IMR-90 (cell line): Measurements from ENCODE around the gene ATP8B4. TPM values are rescaled to one million over a fixed set of nuclear protein-coding genes. Genes with fewer than 3 reads are reported as not detected.
A peak's percentile ranks its signal among the peaks of the same experiment; 100 is the strongest.

Source experiments
- ATAC-seq: fragments of 200-7000 bp; cut with Tn5 transposase; 2 replicates; pipeline ENCODE4 v1.9.1; 2020; ENCODE audit warnings: low read depth, mild to moderate bottlenecking, moderate library complexity
- BruUV-seq: library from RNA; stranded (reverse); fragments of 400-500 nt; replicated peaks from 2 replicates; lab custom pipeline; 2021; lab: Mats Ljungman, UMichigan
- CTCF ChIA-PET: fragments of 300-600 bp; formaldehyde crosslinking; extraction: SDS; loops from one replicate; lab custom pipeline; 2021; ENCODE audit warnings: antibody characterized with exemption; lab: Yijun Ruan, JAX
- POLR2A ChIA-PET: fragments of 300-600 bp; sonication (Branson Sonifier 250); formaldehyde crosslinking; loops from one replicate; lab custom pipeline; 2022; ENCODE audit warnings: antibody characterized with exemption; ENCODE audit not compliant: unreplicated experiment; lab: Charles Lee
- DNase-seq: peaks from one replicate; pipeline ENCODE4 v3.0.0; 2013
- H2AFZ ChIP-seq: replicated peaks from 2 replicates; pipeline ENCODE3; 2013; ENCODE audit warnings: low read length, mild to moderate bottlenecking; ENCODE audit not compliant: poor library complexity
- H2AK5ac ChIP-seq: 2 replicates; pipeline ENCODE4 v1.6.1; 2013; ENCODE audit warnings: low read depth, low read length, inconsistent platforms
- H2AK9ac ChIP-seq: replicated peaks from 2 replicates; pipeline ENCODE3; 2013; ENCODE audit warnings: mild to moderate bottlenecking, low read depth, low read length, moderate library complexity; ENCODE audit not compliant: poor library complexity
- H2BK120ac ChIP-seq: 2 replicates; pipeline ENCODE4 v1.6.1; 2013; ENCODE audit warnings: low read depth, low read length, inconsistent platforms
- H2BK15ac ChIP-seq: 3 replicates; pipeline ENCODE4 v1.6.1; 2013; ENCODE audit warnings: low read depth, low read length, inconsistent platforms
- H2BK20ac ChIP-seq: 2 replicates; pipeline ENCODE4 v1.6.1; 2013; ENCODE audit warnings: low read depth, mild to moderate bottlenecking, inconsistent platforms, low read length, moderate library complexity
- H2BK5ac ChIP-seq: 2 replicates; pipeline ENCODE4 v1.6.1; 2013; ENCODE audit warnings: mild to moderate bottlenecking, low read depth, low read length, inconsistent platforms; ENCODE audit not compliant: poor library complexity, severe bottlenecking
- H3K14ac ChIP-seq: replicated peaks from 2 replicates; pipeline ENCODE4 v1.6.1; 2013; ENCODE audit warnings: low read depth, low read length, inconsistent platforms
- H3K18ac ChIP-seq: 2 replicates; pipeline ENCODE4 v1.6.1; 2013; ENCODE audit warnings: low read depth, low read length, control low read depth
- H3K23ac ChIP-seq: 2 replicates; pipeline ENCODE4 v1.6.1; 2013; ENCODE audit warnings: low read depth, low read length, inconsistent platforms
- H3K27ac ChIP-seq: 2 replicates; pipeline ENCODE4 v1.5.1; 2013; ENCODE audit warnings: mild to moderate bottlenecking, control low read depth, low read length; ENCODE audit not compliant: insufficient read depth
- H3K27me3 ChIP-seq: 2 replicates; pipeline ENCODE4 v1.6.1; 2013; ENCODE audit warnings: low read length; ENCODE audit not compliant: control insufficient read depth, insufficient read depth
- H3K36me3 ChIP-seq: 2 replicates; pipeline ENCODE4 v1.6.1; 2013; ENCODE audit warnings: low read length, mixed read lengths; ENCODE audit not compliant: control insufficient read depth, insufficient read depth
- H3K4ac ChIP-seq: 2 replicates; pipeline ENCODE4 v1.6.1; 2013; ENCODE audit warnings: low read depth, low read length, inconsistent platforms
- H3K4me1 ChIP-seq: 2 replicates; pipeline ENCODE4 v1.6.1; 2013; ENCODE audit warnings: low read length, mixed read lengths; ENCODE audit not compliant: control insufficient read depth, insufficient read depth
- H3K4me2 ChIP-seq: 2 replicates; pipeline ENCODE4 v1.6.1; 2013; ENCODE audit warnings: low read depth, mild to moderate bottlenecking, control low read depth, low read length, moderate library complexity
- H3K4me3 ChIP-seq: 2 replicates; pipeline ENCODE4 v1.5.1; 2013; ENCODE audit warnings: low read depth, mild to moderate bottlenecking, control low read depth, low read length, moderate library complexity; ENCODE audit not compliant: insufficient read depth
- H3K56ac ChIP-seq: 2 replicates; pipeline ENCODE4 v1.6.1; 2013; ENCODE audit warnings: low read length, inconsistent platforms; ENCODE audit not compliant: insufficient read depth; ENCODE audit errors: extremely low read depth
- H3K79me1 ChIP-seq, 2 experiments: 2 replicates each; pipeline ENCODE4 v1.6.1; 2013; ENCODE audit warnings: low read length in 2 of 2, inconsistent platforms in 1 of 2, low read depth in 1 of 2
- H3K9ac ChIP-seq: 2 replicates; pipeline ENCODE4 v1.6.1; 2013; ENCODE audit warnings: low read depth, low read length, control low read depth
- H3K9me1 ChIP-seq: 2 replicates; pipeline ENCODE4 v1.6.1; 2013; ENCODE audit warnings: low read length, inconsistent platforms; ENCODE audit not compliant: insufficient read depth
- H3K9me3 ChIP-seq: 2 replicates; pipeline ENCODE4 v1.6.1; 2013; ENCODE audit warnings: low read length; ENCODE audit not compliant: control insufficient read depth, insufficient read depth
- H4K20me1 ChIP-seq: 2 replicates; pipeline ENCODE4 v1.6.1; 2013; ENCODE audit warnings: low read length, inconsistent platforms; ENCODE audit not compliant: insufficient read depth
- H4K5ac ChIP-seq: 2 replicates; pipeline ENCODE4 v1.6.1; 2013; ENCODE audit warnings: mild to moderate bottlenecking, low read depth, low read length, control low read depth
- H4K8ac ChIP-seq, 2 experiments: 2 replicates each; pipeline ENCODE4 v1.6.1; 2013; ENCODE audit warnings: low read depth in 2 of 2, low read length in 2 of 2, control low read depth in 1 of 2, inconsistent platforms in 1 of 2
- H4K91ac ChIP-seq: 2 replicates; pipeline ENCODE4 v1.6.1; 2013; ENCODE audit warnings: low read depth, low read length, inconsistent platforms; ENCODE audit not compliant: insufficient read depth
- CEBPB ChIP-seq: IDR thresholded peaks from 2 replicates; pipeline ENCODE4 v1.6.1; 2012; ENCODE audit warnings: low read depth, low read length, improper control_type of control experiment
- CHD1 ChIP-seq: IDR thresholded peaks from 2 replicates; pipeline ENCODE4 v1.6.1; 2012; ENCODE audit warnings: low read depth, low read length, improper control_type of control experiment
- MAFK ChIP-seq: IDR thresholded peaks from 2 replicates; pipeline ENCODE4 v1.6.1; 2012; ENCODE audit warnings: low read depth, low read length, improper control_type of control experiment
- MAZ ChIP-seq: IDR thresholded peaks from 2 replicates; pipeline ENCODE4 v1.6.1; 2012; ENCODE audit warnings: low read depth, mild to moderate bottlenecking, low read length, improper control_type of control experiment, moderate library complexity, borderline replicate concordance
- RAD21 ChIP-seq: IDR thresholded peaks from 2 replicates; pipeline ENCODE4 v1.6.1; 2012; ENCODE audit warnings: low read length, improper control_type of control experiment
- RCOR1 ChIP-seq: IDR thresholded peaks from 2 replicates; pipeline ENCODE4 v1.6.1; 2012; ENCODE audit warnings: mild to moderate bottlenecking, low read length, improper control_type of control experiment; ENCODE audit not compliant: insufficient replicate concordance
- RFX5 ChIP-seq: IDR thresholded peaks from 2 replicates; pipeline ENCODE4 v1.8.0; 2012; ENCODE audit warnings: low read depth, mild to moderate bottlenecking, low read length, moderate library complexity
- WGBS, 2 experiments: methylation state at CpG; one replicate each; pipeline versions ENCODE4 v1.1.5 to v1.1.7; 2013; ENCODE audit warnings: missing lambda C conversion rate in 2 of 2; ENCODE audit not compliant: insufficient read length in 1 of 2; ENCODE audit errors: extremely low coverage in 2 of 2; 5-methylcytosine and 5-hydroxymethylcytosine counted together
- dilution Hi-C: fragments of 300-500 bp; cut with HindIII; formaldehyde crosslinking; loops from one replicate; pipeline ENCODE4 v1.14.3; 2018; ENCODE audit warnings: low sequenced_read_pairs; ENCODE audit not compliant: unreplicated experiment
- in situ Hi-C: fragments of 300-500 bp; cut with MboI; formaldehyde crosslinking; loops from 3 replicates; pipeline ENCODE4 v1.14.3; 2019; ENCODE audit warnings: low sequenced_read_pairs, inconsistent platforms, mixed read lengths
- intact Hi-C: fragments of 100-400 bp; cut with micrococcal nuclease; formaldehyde crosslinking; loops from 2 replicates; pipeline ENCODE4 v1.10.0; 2022
- polyA plus RNA-seq, 3 experiments: library from polyadenylated mRNA; depleted of rRNA; stranded (reverse); fragments of >200 nt; gene quantifications; 2 replicates each; pipeline ENCODE4 v1.2.3, GENCODE V29; 2012; ENCODE audit warnings: low replicate concordance in 1 of 3
- total RNA-seq: library from RNA; depleted of rRNA; stranded (reverse); fragments of >200 nt; gene quantifications from 2 replicates; pipeline ENCODE4 v1.2.3, GENCODE V29; 2012
- TF ChIP-seq, protein P1 (sequence below): conservative IDR thresholded peaks from 2 replicates; pipeline ENCODE4 v1.5.1; 2012; ENCODE audit warnings: mild to moderate bottlenecking, low read depth, low read length, improper control_type of control experiment

The ATP8B4 gene
- total and polyA plus RNA-seq, 2 of the 4 experiments (the other 2 are of a cell fraction), result 0.12 to 0.54 TPM

DNA sequence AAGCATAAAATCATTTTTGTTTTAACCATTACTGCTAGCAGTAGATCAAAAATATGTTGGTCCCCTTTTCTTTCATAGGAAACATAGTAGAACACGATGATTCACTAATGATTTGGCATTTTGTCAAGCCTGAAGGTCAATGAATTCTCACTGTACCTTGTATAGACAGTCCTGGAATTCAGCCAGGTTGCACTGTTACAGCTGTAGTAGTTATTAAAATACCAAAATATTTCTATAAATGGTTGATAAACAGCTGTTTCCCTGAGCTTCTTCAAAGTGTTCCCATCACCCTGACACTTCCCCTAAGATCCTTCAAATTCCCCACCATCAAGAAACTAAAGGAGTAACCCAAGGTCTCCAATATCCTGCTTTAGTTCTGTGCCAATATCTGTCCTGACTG, 200.9 kb downstream of the ATP8B4 start:
- Histone ChIP-seq H3K14ac (no peak overlapping the region), H3K4me3 (no peak overlapping the region), H3K27ac (no peak overlapping the region), H3K4ac (no peak overlapping the region), H3K27me3 (no peaks in the 10 kb centered on the region), H4K91ac (no peak overlapping the region), H4K20me1 (no peaks in the 10 kb centered on the region), H3K36me3 (no peaks in the 10 kb centered on the region), H2BK120ac (no peak overlapping the region), H4K8ac (no peak overlapping the region), H3K23ac (no peak overlapping the region), H3K79me1 (no peaks in the 10 kb centered on the region), H2BK20ac (no peak overlapping the region), H2AK9ac (no peak overlapping the region), H3K9me1 (no peaks in the 10 kb centered on the region), H2AK5ac (no peak overlapping the region), H3K56ac (no peak overlapping the region), H3K9ac (no peak overlapping the region), H2BK5ac (no peak overlapping the region), H2AFZ (no peak overlapping the region), H4K5ac (no peak overlapping the region), H2BK15ac (no peak overlapping the region), H3K4me1 (peaks cover 1% of the 10 kb centered on the region; the same call in 1 of the 2 replicates), H3K9me3 (no peaks in the 10 kb centered on the region), H3K18ac (no peak overlapping the region), H3K4me2 (no peak overlapping the region)
- intact Hi-C loops (no loop called here), dilution Hi-C loops (no loop called here), in situ Hi-C loops (loop anchor here (25.0 kb wide), 1 partner anchor 681 kb away; no protein-coding TSS in a partner anchor)
- ChIA-PET POLR2A (no interaction called here), CTCF (no interaction called here)
- TF ChIP-seq RFX5 (no peak), CEBPB (no peak), MAZ (no peak), MAFK (no peak), CHD1 (no peak), RCOR1 (no peak), RAD21 (no peak)
- TF ChIP-seq, protein P1, sequence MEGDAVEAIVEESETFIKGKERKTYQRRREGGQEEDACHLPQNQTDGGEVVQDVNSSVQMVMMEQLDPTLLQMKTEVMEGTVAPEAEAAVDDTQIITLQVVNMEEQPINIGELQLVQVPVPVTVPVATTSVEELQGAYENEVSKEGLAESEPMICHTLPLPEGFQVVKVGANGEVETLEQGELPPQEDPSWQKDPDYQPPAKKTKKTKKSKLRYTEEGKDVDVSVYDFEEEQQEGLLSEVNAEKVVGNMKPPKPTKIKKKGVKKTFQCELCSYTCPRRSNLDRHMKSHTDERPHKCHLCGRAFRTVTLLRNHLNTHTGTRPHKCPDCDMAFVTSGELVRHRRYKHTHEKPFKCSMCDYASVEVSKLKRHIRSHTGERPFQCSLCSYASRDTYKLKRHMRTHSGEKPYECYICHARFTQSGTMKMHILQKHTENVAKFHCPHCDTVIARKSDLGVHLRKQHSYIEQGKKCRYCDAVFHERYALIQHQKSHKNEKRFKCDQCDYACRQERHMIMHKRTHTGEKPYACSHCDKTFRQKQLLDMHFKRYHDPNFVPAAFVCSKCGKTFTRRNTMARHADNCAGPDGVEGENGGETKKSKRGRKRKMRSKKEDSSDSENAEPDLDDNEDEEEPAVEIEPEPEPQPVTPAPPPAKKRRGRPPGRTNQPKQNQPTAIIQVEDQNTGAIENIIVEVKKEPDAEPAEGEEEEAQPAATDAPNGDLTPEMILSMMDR, result no peak
- WGBS, 2 experiments, result no CpG with 5 or more reads among the region's 1 CpG
- no TSS peak for BruUV-seq
- DNase-seq (peak; percentile 51), ATAC-seq (no peak)
